ENCODE measurements around the gene KRTAP12-2.
"Not testable (repeated sequence)": the region's sequence is repeated elsewhere in the genome, so short reads cannot be mapped to it uniquely, and the experiment has no call there.

KRTAP12-2 gene

GRCh38 chr21:44664691-44665090, 2.0 kb downstream of the KRTAP12-2 start:
- Histone ChIP-seq H3K79me2 (ENCODE audit: insufficient read depth, low read length) (no peaks in the 10 kb centered on the region), H3K4me2 (ENCODE audit: low read depth, low read length, poor library complexity, severe bottlenecking) (no peak overlapping the region), H3K36me3 (ENCODE audit: insufficient read depth, low read length) (no peaks in the 10 kb centered on the region), H4K20me1 (ENCODE audit: insufficient read depth, low read length, poor library complexity, severe bottlenecking) (no peaks in the 10 kb centered on the region), H3K27me3 (ENCODE audit: insufficient read depth, low read length, poor library complexity, severe bottlenecking) (no peaks in the 10 kb centered on the region), H3K9ac (ENCODE audit: low read depth, low read length, poor library complexity, severe bottlenecking) (no peak overlapping the region), H3F3A (ENCODE audit: low read depth) (no peaks in the 10 kb centered on the region), H3K4me1 (ENCODE audit: insufficient read depth, low read length, poor library complexity, severe bottlenecking) (no peaks in the 10 kb centered on the region), H3K9me2 (replicated peaks; ENCODE audit: low read depth, low read length) (no peaks in the 10 kb centered on the region), H3K9me3 (ENCODE audit: insufficient read depth, low read depth, low read length) (peaks cover 3% of the 10 kb centered on the region; the same call in 1 of the 2 replicates), H2AFZ (ENCODE audit: low read length) (no peak overlapping the region), H3K4me3 (ENCODE audit: low read length, poor library complexity, severe bottlenecking) (no peak overlapping the region)
- TF ChIP-seq, protein P1, sequence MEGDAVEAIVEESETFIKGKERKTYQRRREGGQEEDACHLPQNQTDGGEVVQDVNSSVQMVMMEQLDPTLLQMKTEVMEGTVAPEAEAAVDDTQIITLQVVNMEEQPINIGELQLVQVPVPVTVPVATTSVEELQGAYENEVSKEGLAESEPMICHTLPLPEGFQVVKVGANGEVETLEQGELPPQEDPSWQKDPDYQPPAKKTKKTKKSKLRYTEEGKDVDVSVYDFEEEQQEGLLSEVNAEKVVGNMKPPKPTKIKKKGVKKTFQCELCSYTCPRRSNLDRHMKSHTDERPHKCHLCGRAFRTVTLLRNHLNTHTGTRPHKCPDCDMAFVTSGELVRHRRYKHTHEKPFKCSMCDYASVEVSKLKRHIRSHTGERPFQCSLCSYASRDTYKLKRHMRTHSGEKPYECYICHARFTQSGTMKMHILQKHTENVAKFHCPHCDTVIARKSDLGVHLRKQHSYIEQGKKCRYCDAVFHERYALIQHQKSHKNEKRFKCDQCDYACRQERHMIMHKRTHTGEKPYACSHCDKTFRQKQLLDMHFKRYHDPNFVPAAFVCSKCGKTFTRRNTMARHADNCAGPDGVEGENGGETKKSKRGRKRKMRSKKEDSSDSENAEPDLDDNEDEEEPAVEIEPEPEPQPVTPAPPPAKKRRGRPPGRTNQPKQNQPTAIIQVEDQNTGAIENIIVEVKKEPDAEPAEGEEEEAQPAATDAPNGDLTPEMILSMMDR (conservative IDR thresholded peaks at IDR 0.05; ENCODE audit: low read length): no peak
- TF ChIP-seq EZH2phosphoT487 (IDR thresholded peaks at IDR 0.05; ENCODE audit: borderline replicate concordance): no peak

DNA sequence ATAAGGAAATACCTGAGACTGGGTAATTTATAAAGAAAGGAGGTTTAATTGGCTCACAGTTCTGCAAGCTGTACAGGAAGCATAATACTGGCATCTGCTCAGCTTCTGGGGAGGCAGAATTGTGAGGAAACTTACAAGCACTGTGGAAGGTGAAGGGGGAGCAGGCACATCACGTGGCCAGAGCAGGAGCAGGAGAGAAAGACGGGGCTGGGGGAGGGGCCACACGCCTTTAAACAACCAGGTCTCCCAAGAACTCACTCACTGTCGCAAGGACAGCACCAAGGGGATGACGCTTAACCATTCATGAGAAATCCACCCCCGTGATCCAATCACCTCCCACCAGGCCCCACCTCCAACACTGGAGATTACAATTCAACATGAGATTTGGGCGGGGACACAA, 5.2 kb downstream of the KRTAP12-2 start:
- not testable (repeated sequence) for H3K79me2 ChIP-seq (ENCODE audit: insufficient read depth, low read length); H3K9me2 ChIP-seq (replicated peaks; ENCODE audit: low read depth, low read length); H3F3A ChIP-seq (ENCODE audit: low read depth); H3K9me3 ChIP-seq (ENCODE audit: insufficient read depth, low read depth, low read length); H3K9ac ChIP-seq (ENCODE audit: low read depth, low read length, poor library complexity, severe bottlenecking); H3K27me3 ChIP-seq (ENCODE audit: insufficient read depth, low read length, poor library complexity, severe bottlenecking); H3K4me1 ChIP-seq (ENCODE audit: insufficient read depth, low read length, poor library complexity, severe bottlenecking); H3K36me3 ChIP-seq (ENCODE audit: insufficient read depth, low read length); H3K4me3 ChIP-seq (ENCODE audit: low read length, poor library complexity, severe bottlenecking); H3K4me2 ChIP-seq (ENCODE audit: low read depth, low read length, poor library complexity, severe bottlenecking); H4K20me1 ChIP-seq (ENCODE audit: insufficient read depth, low read length, poor library complexity, severe bottlenecking); H2AFZ ChIP-seq (ENCODE audit: low read length)

DNA sequence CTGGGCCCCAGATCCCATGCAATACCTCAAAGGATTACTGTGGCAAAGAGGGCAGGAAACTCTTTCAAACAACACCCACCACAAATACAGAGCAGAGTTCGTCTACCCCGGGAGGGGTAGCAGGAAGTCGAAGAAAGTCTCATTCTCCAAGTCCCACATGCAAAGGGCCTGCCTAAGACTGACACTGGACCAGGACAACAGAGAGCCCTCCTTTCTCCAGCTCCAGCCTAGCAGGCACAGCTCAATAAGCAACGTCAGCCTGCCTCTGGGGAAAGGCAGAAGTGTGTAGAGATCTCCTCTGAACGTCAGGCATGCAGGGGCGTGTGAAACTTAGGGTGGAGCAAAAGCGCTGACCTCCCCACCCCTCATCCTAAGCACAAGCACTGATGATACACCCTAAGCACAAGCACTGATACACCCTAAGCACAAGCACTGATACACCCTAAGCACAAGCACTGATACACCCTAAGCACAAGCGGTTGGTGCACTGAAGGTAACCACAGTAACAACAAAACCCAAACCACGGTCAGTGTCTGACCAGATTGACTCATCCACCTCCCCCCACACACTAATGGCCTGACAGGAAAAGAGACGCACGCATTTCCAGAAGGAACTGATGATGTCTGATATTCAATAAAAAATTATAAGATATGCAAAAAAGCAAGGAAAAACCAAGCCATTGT, 7.7 kb downstream of the KRTAP12-2 start:
- no peak overlapping the region for H3K4me2 ChIP-seq (ENCODE audit: low read depth, low read length, poor library complexity, severe bottlenecking)
- no peaks in the 10 kb centered on the region for H3K9me2 ChIP-seq (replicated peaks; ENCODE audit: low read depth, low read length)
- TF ChIP-seq EZH2phosphoT487 (IDR thresholded peaks at IDR 0.05; ENCODE audit: borderline replicate concordance): no peak
- TF ChIP-seq, protein P1 (conservative IDR thresholded peaks at IDR 0.05; ENCODE audit: low read length): no peak
- H4K20me1 ChIP-seq (ENCODE audit: insufficient read depth, low read length, poor library complexity, severe bottlenecking): no peaks in the 10 kb centered on the region
- no peaks in the 10 kb centered on the region for H3K4me1 ChIP-seq (ENCODE audit: insufficient read depth, low read length, poor library complexity, severe bottlenecking)
- no peak overlapping the region for H3K4me3 ChIP-seq (ENCODE audit: low read length, poor library complexity, severe bottlenecking)
- no peaks in the 10 kb centered on the region for H3K27me3 ChIP-seq (ENCODE audit: insufficient read depth, low read length, poor library complexity, severe bottlenecking)
- H2AFZ ChIP-seq (ENCODE audit: low read length): no peak overlapping the region
- no peaks in the 10 kb centered on the region for H3K79me2 ChIP-seq (ENCODE audit: insufficient read depth, low read length)
- no peak overlapping the region for H3K9ac ChIP-seq (ENCODE audit: low read depth, low read length, poor library complexity, severe bottlenecking)
- no peaks in the 10 kb centered on the region for H3F3A ChIP-seq (ENCODE audit: low read depth)
- H3K9me3 ChIP-seq (ENCODE audit: insufficient read depth, low read depth, low read length): peaks cover 7% of the 10 kb centered on the region; the same call in 1 of the 2 replicates
- no peaks in the 10 kb centered on the region for H3K36me3 ChIP-seq (ENCODE audit: insufficient read depth, low read length)

DNA sequence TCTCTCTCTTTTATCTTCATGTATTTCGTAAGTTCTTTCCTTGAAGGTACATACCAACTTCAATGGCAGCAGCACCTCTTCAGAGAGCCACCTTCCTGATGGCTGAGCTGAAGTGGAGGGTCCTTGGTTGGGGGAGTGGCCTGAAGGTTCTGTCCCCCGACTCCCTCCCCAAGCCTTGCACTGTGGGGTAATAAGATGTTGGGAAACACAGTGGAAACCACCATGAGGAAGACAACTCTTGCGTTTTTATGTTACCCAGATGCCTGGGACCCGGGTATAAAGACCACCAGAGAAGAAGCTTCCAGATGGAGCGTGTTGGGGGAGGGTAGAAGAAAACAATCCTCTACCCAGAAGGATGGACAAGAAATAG, 8.2 kb downstream of the KRTAP12-2 start:
- H4K20me1 ChIP-seq (ENCODE audit: insufficient read depth, low read length, poor library complexity, severe bottlenecking): no peaks in the 10 kb centered on the region
- H3K4me3 ChIP-seq (ENCODE audit: low read length, poor library complexity, severe bottlenecking): no peak overlapping the region
- no peak overlapping the region for H3K4me2 ChIP-seq (ENCODE audit: low read depth, low read length, poor library complexity, severe bottlenecking)
- H2AFZ ChIP-seq (ENCODE audit: low read length): no peak overlapping the region
- H3F3A ChIP-seq (ENCODE audit: low read depth): no peaks in the 10 kb centered on the region
- H3K36me3 ChIP-seq (ENCODE audit: insufficient read depth, low read length): no peaks in the 10 kb centered on the region
- no peaks in the 10 kb centered on the region for H3K79me2 ChIP-seq (ENCODE audit: insufficient read depth, low read length)
- TF ChIP-seq EZH2phosphoT487 (IDR thresholded peaks at IDR 0.05; ENCODE audit: borderline replicate concordance): no peak
- TF ChIP-seq, protein P1 (conservative IDR thresholded peaks at IDR 0.05; ENCODE audit: low read length): no peak
- peaks cover 5% of the 10 kb centered on the region; the same call in 1 of the 2 replicates for H3K9me3 ChIP-seq (ENCODE audit: insufficient read depth, low read depth, low read length)
- H3K27me3 ChIP-seq (ENCODE audit: insufficient read depth, low read length, poor library complexity, severe bottlenecking): no peaks in the 10 kb centered on the region
- no peak overlapping the region for H3K9ac ChIP-seq (ENCODE audit: low read depth, low read length, poor library complexity, severe bottlenecking)
- no peaks in the 10 kb centered on the region for H3K4me1 ChIP-seq (ENCODE audit: insufficient read depth, low read length, poor library complexity, severe bottlenecking)
- H3K9me2 ChIP-seq (replicated peaks; ENCODE audit: low read depth, low read length): no peaks in the 10 kb centered on the region

Data from Loucy (cell line).